Measurements from ENCODE around the gene RAPGEF5. TPM values are rescaled to one million over a fixed set of nuclear protein-coding genes. Genes with fewer than 3 reads are reported as not detected.

The RAPGEF5 gene
- total and polyA plus RNA-seq, 2 experiments from 2014 or later: 0.11 to 0.86 TPM

GRCh38 chr7:22182149-22182548 is 174.8 kb downstream of the RAPGEF5 start:
- H3K36me3 ChIP-seq (ENCODE audit: low read depth): no peaks in the 10 kb centered on the region
- 11 to 15% methylated on average over 4 of the region's 4 CpGs for WGBS, 2 experiments (ENCODE audit: low coverage in 1 of 2, low lambda C conversion rate in 2 of 2, missing lambda C conversion rate in 2 of 2)
- no peaks in the 10 kb centered on the region for H3K9me2 ChIP-seq (ENCODE audit: insufficient read depth)
- in situ Hi-C loops (cut with MboI): no loop called here
- H3K27me3 ChIP-seq (replicated peaks; ENCODE audit: insufficient read depth): no peaks in the 10 kb centered on the region
- H2AFZ ChIP-seq: no peak overlapping the region
- H3K4me1 ChIP-seq (ENCODE audit: insufficient read depth): no peaks in the 10 kb centered on the region
- H3F3A ChIP-seq (ENCODE audit: insufficient read depth): no peaks in the 10 kb centered on the region
- no peak for DNase-seq
- no peak overlapping the region for H3K27ac ChIP-seq
- H3K79me2 ChIP-seq (ENCODE audit: insufficient read depth): no peaks in the 10 kb centered on the region
- H4K20me1 ChIP-seq (ENCODE audit: insufficient read depth): no peaks in the 10 kb centered on the region
- no peaks in the 10 kb centered on the region for H3K9me3 ChIP-seq (ENCODE audit: low read depth)
- no peak overlapping the region for H3K4me2 ChIP-seq (ENCODE audit: unreplicated experiment)
- no peak overlapping the region for H3K9ac ChIP-seq
- no peak overlapping the region for H3K4me3 ChIP-seq
- TF ChIP-seq EZH2phosphoT487 (IDR thresholded peaks at IDR 0.05; ENCODE audit: insufficient read depth, low read depth) (no peak), EZH2 (IDR thresholded peaks at IDR 0.05; ENCODE audit: insufficient read depth, poor library complexity, severe bottlenecking) (no peak)

GRCh38 chr7:22181663-22182062 is 175.3 kb downstream of the RAPGEF5 start:
- no peak overlapping the region for H3K4me3 ChIP-seq
- 19 to 23% methylated on average over 1 of the region's 1 CpG for WGBS, 2 experiments (ENCODE audit: low coverage in 1 of 2, low lambda C conversion rate in 2 of 2, missing lambda C conversion rate in 2 of 2)

GRCh38 chr7:22179442-22179879 is 177.5 kb downstream of the RAPGEF5 start:
- in situ Hi-C loops (cut with MboI): no loop called here
- Histone ChIP-seq H3K9me2 (ENCODE audit: insufficient read depth) (no peaks in the 10 kb centered on the region), H3K9ac (no peak overlapping the region), H3F3A (ENCODE audit: insufficient read depth) (no peaks in the 10 kb centered on the region), H4K20me1 (ENCODE audit: insufficient read depth) (no peaks in the 10 kb centered on the region), H3K36me3 (ENCODE audit: low read depth) (no peaks in the 10 kb centered on the region), H3K79me2 (ENCODE audit: insufficient read depth) (no peaks in the 10 kb centered on the region), H2AFZ (no peak overlapping the region), H3K4me1 (ENCODE audit: insufficient read depth) (no peaks in the 10 kb centered on the region), H3K27ac (no peak overlapping the region), H3K4me2 (ENCODE audit: unreplicated experiment) (no peak overlapping the region), H3K27me3 (replicated peaks; ENCODE audit: insufficient read depth) (no peaks in the 10 kb centered on the region), H3K9me3 (ENCODE audit: low read depth) (no peaks in the 10 kb centered on the region), H3K4me3 (no peak overlapping the region)
- no peak for TF ChIP-seq EZH2phosphoT487 (IDR thresholded peaks at IDR 0.05; ENCODE audit: insufficient read depth, low read depth)
- TF ChIP-seq EZH2 (IDR thresholded peaks at IDR 0.05; ENCODE audit: insufficient read depth, poor library complexity, severe bottlenecking): no peak
- 52 to 73% methylated on average over 4 of the region's 4 CpGs for WGBS, 2 experiments (ENCODE audit: low coverage in 1 of 2, low lambda C conversion rate in 2 of 2, missing lambda C conversion rate in 2 of 2)
- DNase-seq: no peak

More at GRCh38 chr7:22181663-22182062, 175.3 kb downstream of the RAPGEF5 start:
- no peaks in the 10 kb centered on the region for H3K79me2 ChIP-seq (ENCODE audit: insufficient read depth)
- H3K9me2 ChIP-seq (ENCODE audit: insufficient read depth): no peaks in the 10 kb centered on the region
- no peaks in the 10 kb centered on the region for H4K20me1 ChIP-seq (ENCODE audit: insufficient read depth)
- in situ Hi-C loops (cut with MboI): no loop called here
- DNase-seq: no peak
- no peaks in the 10 kb centered on the region for H3F3A ChIP-seq (ENCODE audit: insufficient read depth)
- H2AFZ ChIP-seq: no peak overlapping the region
- no peak overlapping the region for H3K9ac ChIP-seq
- no peaks in the 10 kb centered on the region for H3K27me3 ChIP-seq (replicated peaks; ENCODE audit: insufficient read depth)
- no peaks in the 10 kb centered on the region for H3K4me1 ChIP-seq (ENCODE audit: insufficient read depth)
- no peak overlapping the region for H3K27ac ChIP-seq
- H3K36me3 ChIP-seq (ENCODE audit: low read depth): no peaks in the 10 kb centered on the region
- TF ChIP-seq EZH2phosphoT487 (IDR thresholded peaks at IDR 0.05; ENCODE audit: insufficient read depth, low read depth) (no peak), EZH2 (IDR thresholded peaks at IDR 0.05; ENCODE audit: insufficient read depth, poor library complexity, severe bottlenecking) (no peak)
- H3K9me3 ChIP-seq (ENCODE audit: low read depth): no peaks in the 10 kb centered on the region
- H3K4me2 ChIP-seq (ENCODE audit: unreplicated experiment): no peak overlapping the region

- no peaks in the 10 kb centered on the region for H3K9me2 ChIP-seq (ENCODE audit: insufficient read depth)
- H3K27me3 ChIP-seq (replicated peaks; ENCODE audit: insufficient read depth): no peaks in the 10 kb centered on the region
- no peaks in the 10 kb centered on the region for H4K20me1 ChIP-seq (ENCODE audit: insufficient read depth)
- H3K27ac ChIP-seq: no peak overlapping the region
- 13 to 35% methylated on average over 1 of the region's 1 CpG for WGBS, 2 experiments (ENCODE audit: low coverage in 1 of 2, low lambda C conversion rate in 2 of 2, missing lambda C conversion rate in 2 of 2)
- no peak overlapping the region for H2AFZ ChIP-seq
- H3K9me3 ChIP-seq (ENCODE audit: low read depth): no peaks in the 10 kb centered on the region
- no peak overlapping the region for H3K4me2 ChIP-seq (ENCODE audit: unreplicated experiment)
- no peak overlapping the region for H3K9ac ChIP-seq
- DNase-seq: no peak
- H3K79me2 ChIP-seq (ENCODE audit: insufficient read depth): no peaks in the 10 kb centered on the region
- in situ Hi-C loops (cut with MboI): no loop called here
- no peaks in the 10 kb centered on the region for H3F3A ChIP-seq (ENCODE audit: insufficient read depth)
- no peaks in the 10 kb centered on the region for H3K36me3 ChIP-seq (ENCODE audit: low read depth)
- TF ChIP-seq EZH2 (IDR thresholded peaks at IDR 0.05; ENCODE audit: insufficient read depth, poor library complexity, severe bottlenecking) (no peak), EZH2phosphoT487 (IDR thresholded peaks at IDR 0.05; ENCODE audit: insufficient read depth, low read depth) (no peak)
- H3K4me1 ChIP-seq (ENCODE audit: insufficient read depth): no peaks in the 10 kb centered on the region
- no peak overlapping the region for H3K4me3 ChIP-seq
These were observed 178.2 kb downstream of the RAPGEF5 start for GRCh38 chr7:22178735-22179134.
